AML-193 (cell line): Measurements from ENCODE around the gene MUC6.
"Not testable (repeated sequence)": the region's sequence is repeated elsewhere in the genome, so short reads cannot be mapped to it uniquely, and the experiment has no call there.

Experiments
- DNase-seq, 2 experiments: peaks; one replicate each; lab custom pipeline; 2025; lab: John Stamatoyannopoulos, UW

The MUC6 gene

DNA sequence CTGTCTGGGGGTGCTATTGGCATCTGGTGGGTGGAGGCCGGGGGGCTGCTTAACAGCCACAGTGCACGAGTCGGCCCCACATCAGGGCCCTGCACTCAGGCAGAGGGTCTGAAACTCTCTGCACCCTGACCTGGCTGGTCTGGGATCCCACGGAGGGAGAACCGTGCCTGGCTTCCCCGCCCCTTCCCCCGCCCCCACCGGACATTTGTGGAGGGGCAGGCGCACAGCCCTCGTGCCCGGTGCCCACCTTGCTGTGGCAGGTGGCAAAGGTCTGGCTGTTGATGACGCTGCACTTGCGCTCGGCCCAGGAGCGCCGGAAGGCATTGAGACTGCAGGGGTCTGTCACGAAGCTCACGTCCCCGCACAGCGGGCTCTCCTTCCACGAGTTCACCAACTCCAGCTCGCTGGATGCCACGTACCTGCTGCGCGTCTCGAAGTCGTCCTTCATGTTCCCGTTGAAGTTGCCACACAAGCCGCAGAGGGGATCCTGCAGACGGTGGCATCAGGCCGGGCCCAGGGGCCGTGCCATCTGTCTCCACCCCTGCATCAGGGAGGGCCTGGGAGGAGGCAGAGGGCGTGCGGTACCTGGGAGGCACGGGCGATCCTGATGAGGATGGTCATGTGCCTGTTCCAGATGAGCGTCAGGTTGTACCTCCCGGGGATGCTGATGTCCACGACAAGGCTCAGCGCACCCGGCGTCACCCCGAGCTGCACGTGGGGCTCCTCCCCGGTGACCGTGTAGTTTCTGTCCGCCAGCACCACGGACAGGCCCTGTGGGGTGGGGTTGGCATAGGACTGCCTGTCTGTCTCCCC, 11.7 kb downstream of the MUC6 start:
- no peak for DNase-seq

DNA sequence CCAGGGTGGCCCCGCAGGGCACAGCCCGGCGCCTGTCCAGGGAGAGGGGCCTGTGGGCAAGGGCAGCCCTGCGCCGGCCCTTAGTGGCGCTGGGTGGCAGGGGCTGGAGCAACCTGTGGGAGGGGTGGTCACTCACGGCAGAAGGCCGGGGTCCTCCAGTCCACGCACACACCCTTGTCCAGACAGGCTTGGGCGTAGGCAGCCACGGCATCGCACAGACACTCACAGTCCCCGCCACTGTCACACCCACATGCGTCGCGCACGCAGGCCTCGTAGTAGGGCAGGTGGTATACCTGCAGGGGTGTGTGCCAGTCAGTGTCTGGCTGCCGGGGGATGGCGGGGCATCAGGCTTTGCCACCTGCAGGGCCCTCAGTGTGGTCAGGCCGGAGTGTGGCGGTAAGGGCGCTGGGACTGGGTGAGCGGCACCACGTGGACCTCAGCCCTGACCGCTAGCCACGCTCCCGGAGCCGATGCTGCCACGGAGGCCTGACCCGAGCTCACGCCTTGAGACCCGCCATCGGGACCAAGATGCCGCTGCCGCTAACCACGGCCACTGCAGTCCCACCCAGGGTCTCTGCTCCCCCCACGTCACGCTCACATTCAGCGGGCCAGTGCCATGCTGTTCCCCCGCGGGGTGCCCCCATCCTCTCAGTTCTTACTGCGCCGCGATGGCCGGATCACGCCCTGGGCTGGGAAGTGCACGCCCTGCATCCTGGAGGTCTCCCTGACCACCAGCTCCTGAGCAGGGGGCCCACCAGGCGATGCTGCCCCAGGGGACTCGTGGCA, 12.5 kb downstream of the MUC6 start:
- DNase-seq, result no peak

DNA sequence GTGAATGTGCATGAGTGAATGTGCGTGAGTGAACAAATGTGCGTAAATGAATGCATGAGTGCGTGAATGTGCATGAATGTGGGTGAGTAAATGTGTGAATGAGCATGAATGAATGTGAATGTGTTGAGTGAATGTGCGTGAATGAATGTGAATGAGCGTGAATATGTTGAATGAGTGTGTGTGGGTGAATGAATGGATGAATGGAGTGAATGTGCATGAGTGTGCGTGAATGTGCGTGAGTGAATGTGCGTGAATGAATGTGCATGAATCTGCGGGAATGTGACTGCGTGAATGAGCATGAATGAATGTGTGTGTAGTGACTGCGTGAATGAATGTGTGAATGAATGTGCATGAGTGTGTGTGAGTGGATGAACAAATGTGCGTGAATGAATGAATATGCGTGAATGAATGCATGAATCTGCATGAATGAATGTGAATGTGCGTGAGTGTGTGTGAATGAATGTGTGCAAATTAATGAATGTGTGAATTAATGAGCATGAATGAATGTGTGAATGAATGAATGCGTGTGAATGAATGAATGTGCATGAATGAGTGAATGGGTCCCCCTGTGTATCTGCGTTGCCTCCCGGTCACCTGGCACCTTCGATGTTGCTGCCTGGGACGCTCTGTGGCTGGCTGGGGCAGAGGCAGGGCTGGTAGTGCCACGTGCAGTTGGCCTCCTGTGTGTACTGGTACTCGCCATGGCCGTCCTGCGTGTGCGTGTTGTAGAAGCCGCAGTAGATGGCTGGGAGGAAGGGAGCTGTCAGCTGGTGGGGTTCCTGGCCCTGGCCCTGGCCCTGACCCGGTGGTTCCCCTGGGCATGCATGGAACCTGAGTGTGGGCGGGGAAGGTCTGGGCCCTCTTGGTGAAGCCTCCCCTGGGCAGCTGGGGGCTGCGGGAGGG, 13.4 kb downstream of the MUC6 start:
- no peak for DNase-seq

DNA sequence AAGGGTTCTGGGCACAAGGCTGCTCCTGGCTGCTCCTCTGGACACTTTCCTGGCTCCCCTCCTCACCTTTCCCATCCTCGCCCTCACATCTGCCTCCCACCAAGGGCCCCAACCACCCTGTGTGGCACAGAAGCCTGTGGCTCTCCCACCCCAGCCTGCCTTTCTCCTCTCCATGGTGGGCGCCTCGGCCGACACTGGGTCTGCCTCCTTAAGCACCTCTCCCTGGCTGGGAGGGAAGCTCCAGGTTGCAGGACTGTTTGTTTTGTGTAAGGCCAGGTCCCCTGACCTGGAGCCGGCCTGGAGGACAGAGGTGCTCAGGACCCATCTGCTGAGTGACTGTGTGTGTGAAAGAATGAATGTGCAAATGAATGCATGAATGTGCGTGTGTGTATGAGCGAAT, 14.1 kb downstream of the MUC6 start:
- no peak for DNase-seq

DNA sequence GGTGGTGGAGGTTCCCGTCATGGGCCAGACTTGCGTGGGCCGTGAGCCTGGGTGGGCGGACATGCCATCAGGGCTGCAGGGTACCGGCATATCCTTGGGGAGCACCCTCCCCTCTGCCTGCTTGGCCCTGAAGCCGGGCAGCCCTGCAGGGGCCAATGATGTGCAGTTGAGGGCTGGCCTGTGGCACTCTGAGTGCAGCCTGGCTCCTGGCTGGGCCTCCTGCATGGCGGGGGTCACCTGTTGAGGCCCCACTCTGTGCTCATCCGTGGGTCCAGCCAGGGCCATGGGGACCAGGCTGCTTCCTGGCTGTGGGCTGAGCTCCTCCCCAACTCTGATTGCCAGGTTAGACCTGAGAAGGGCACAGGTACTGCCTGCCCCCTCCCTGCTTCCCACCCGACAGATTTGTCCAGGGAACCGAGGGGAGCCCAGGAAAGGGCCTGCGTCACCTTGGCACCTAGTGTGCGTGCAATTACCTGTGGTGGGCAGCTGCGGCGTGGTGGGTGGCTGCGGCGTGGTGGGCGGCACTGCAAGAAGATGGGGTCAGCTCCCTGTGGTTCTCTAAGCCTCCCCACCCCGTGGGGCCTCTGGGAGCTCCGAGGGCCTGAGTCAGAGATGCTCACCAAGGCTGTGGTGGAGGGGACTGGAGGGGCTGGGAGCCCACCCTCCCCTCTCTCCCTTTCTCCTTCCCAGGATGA, 16.2 kb downstream of the MUC6 start:
- DNase-seq, result no peak

DNA sequence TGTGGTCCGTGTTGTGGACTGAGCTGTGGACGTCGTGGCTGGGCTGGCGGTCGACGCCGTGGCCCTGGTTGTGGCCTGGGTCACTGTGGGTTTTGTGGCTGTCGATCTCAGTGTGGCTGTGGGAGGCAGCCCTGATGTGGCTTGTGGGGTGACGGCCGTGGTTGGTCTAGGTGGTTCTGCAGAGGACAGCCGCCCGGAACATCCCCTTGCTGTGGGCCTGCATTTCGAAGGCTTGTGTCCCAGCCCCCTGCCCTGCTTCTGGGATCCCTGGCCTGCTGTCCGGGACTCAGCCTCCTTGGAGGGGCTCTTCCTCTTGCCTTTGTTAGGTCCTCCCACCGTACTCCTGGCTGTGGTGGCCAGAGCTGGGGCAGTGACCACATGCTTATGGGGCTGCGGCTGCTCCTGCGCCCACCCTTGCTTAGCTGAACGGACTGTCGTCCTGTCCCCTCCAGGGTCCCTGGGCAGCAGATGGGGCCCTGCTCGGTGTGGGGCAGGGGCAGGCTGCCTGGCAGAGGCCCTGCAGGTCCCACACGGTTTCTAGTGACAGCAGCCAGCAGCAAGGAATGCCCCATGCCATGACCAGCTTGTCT, 17.1 kb downstream of the MUC6 start:
- no peak for DNase-seq

DNA sequence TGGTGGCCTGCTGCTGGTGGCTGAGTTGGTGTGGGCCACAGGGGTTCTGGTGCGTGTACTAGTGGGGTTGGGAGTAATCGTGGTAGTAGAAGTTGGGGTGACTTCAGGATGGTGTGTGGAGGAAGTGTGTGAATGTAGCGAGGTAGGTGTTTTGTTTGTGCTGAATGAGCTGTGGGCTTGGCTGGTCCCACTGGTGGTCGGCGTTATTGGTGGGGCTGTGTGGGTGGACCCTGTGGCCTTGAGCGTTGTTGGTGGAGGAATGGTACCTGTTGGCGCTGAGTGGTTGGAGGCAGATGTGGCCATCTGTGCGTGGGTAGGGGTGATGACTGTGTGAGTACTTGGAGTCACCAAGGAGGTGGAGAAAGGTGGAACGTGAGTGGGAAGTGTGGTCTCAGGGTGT, 18.4 kb downstream of the MUC6 start:
- DNase-seq, result no peak

DNA sequence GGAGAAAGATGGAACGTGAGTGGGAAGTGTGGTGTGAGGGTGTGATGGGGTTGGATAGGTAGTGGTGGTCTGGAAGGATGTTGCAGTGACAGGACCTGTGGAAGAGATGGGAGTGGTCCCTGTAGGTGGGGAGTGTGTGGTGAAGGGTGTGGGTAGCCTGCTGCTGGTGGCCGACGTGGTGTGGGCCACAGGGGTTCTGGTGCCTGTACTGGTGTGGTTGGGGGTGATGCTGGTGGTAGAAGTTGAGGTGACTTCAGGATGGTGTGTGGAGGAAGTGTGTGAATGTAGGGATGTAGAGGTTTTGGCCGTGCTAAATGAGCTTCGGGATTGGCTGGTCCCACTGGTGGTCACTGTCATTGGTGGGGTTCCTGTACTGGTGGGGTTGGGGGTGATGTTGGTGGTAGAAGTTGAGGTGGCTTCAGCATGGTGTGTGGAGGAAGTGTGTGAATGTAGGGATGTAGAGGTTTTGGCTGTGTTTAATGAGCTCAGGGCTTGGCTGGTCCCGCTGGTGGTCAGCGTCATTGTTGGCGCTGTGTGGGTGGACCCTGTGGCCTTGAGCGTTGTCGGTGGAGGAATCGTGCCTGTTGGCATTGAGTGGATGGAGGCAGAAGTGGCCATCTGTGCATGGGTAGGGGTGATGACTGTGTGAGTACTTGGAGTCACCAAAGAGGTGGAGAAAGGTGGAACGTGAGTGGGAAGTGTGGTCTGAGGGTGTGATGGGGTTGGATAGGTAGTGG, 19.1 kb downstream of the MUC6 start:
- no peak for DNase-seq

DNA sequence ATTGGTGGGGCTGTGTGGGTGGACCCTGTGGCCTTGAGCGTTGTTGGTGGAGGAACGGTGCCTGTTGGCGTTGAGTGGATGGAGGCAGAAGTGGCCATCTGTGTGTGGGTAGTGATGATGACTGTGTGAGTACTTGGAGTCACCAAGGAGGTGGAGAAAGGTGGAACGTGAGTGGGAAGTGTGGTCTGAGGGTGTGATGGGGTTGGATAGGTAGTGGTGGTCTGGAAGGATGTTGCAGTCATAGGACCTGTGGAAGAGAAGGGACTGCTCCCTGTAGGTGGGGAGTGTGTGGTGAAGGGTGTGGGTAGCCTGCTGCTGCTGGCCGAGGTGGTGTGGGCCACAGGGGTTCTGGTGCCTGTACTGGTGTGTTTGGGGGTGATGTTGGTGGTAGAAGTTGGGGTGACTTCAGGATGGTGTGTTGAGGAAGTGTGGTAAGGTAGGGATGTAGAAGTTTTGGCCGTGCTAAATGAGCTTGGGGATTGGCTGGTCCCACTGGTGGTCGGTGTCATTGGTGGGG, 19.9 kb downstream of the MUC6 start:
- DNase-seq, result not testable (repeated sequence)

DNA sequence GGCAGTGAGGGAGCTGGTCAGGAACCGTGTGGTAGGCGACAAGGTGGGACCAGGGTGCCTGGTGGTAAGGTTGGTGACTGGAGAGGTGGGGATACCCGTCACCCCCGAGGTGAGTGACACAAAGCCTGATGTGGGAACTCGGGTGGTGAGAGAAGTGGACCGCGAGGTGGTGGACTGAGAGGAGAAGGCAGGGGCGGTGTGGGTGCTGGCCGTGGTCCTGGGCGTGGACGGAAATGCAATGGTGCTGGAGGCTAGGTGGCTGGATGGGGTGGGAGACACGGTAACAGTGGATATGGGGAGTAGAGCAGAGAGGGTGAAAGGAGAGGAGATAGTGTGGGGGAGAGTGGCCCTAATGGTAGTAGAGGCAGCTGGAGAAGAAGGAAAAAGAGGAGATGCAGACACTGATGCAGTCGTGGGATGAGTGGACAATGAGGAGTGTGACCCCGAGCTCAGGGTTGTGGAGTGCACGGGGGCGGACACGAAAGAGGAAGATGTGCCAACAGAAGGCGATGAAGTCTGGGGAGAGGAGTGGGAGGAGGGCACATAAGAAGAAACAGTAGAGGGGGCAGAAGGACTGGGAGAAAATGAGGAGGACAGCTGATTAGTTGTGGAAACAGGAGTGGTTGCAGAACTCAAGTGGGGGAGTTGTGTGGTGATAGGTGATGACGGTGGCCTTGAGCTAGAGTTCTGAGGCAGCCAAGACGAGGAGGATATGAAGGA, 20.5 kb downstream of the MUC6 start:
- no peak for DNase-seq

DNA sequence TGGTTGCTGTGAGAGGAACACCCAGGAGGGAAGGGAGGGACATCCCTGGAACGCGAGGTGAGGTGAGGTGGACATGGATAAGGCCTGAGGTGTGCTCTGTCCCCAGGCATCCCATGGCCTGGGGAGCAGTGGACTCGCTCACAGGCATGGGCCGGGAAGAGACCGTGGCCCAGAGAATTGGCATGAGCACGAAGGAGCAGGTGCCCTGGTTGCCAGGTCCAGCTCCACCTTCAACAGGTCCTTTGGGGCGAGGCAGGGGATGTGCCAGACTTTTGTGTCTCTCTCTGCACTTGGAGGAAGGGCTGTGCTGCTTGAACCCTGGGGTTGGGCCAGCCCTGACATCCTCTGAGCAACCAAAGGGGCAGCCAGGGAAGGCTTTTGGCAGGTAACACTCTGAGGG, 21.5 kb downstream of the MUC6 start:
- DNase-seq, result no peak

DNA sequence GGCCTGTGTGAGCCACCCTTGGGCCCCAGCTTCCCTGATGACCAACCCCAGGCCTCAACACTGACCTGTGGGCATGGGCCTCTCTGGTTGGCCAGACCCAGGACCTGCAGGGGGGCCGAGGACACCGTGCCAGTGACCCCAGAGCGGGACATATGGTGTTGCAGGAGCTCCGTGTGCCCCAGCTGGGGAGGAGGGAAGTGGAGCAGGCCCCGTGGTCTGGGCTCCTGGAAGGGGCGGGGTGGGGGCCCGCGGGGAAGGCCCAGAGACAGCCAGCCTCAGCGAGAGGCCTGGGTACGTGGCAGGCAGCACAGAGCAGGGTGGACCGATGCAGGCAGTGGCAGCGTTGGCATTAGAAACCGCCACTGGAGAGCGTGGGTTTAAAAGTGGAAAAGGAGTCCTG, 22.2 kb downstream of the MUC6 start:
- no peak for DNase-seq

DNA sequence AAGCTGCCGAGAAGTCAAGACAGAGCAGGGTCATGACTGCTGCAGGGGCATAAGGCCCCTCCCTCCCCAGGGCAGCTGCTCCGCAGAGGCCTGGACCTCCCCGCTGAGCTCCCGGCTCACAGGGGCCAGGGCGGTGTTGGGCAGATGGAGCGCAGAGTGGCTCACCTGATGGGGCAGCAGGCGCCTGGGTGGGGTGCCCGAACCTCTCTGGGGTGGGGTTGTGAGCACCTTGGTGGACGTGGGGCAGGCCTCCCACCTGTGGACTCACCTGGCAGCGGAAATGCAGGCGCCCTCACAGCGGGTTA, 22.9 kb downstream of the MUC6 start:
- no peak for DNase-seq

DNA sequence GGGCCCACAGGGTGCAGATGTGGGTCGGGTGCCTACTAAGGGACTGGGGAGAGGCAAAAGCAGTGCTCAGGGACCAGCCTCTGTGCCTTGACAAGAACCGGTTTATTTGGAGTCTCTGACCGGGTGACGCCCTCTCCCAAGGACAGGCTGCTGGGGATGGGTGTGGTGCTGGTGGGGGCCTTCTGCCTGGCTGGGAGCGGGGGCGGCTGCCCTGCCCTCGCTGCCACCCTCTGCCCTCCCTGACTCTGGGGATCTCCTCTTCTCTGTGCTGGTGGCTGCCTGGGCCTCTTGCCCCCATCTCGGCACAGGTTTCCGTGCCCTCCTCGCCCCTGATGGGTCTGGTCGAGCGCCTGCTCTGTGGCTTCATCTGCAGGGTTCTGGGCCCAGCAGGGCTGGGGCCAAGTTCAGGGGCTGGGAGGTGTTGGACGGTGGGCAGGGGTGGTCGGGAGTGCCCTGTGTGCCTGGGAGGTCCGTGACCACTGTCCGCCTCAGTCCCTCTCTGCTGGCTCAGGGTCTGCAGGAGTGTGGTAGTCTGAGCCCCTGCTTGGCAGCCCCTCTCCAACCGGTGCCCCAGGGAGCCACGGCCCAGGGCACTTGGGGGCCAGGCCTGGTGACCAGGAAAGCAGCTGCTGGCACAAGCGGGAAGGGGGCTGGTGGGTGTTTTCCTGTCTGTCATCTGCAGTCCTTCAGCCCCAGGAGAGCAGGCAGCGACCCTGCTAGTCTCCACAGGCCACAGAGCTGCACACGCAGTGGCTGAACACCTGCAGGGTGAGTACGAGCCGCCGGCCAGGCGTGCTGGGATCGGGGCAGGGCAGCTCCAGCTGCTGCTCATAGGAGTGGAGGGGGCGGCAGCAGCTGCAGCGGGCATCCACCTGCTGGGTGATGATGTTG, 23.5 kb downstream of the MUC6 start:
- no peak for DNase-seq

DNA sequence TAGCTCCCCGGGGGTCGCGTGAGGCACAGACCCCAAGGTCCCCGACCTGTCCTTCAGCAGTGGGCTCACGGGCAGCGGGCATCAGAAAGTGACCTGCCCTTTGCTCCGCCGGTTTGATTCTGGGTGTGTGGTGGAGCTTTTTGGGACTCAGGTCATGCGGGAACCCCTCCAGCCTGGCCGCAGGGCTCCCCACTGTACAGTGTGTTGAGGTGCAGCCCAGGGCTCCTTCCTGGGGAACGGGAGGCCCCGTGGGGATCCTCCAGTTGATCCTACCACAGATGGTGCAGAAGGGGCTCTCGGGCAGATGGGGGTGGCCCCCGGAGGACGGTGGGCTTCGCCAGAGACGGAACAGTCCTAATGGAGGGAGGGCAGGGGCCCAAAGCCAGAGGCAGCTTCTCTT, 24.2 kb downstream of the MUC6 start:
- no peak for DNase-seq

DNA sequence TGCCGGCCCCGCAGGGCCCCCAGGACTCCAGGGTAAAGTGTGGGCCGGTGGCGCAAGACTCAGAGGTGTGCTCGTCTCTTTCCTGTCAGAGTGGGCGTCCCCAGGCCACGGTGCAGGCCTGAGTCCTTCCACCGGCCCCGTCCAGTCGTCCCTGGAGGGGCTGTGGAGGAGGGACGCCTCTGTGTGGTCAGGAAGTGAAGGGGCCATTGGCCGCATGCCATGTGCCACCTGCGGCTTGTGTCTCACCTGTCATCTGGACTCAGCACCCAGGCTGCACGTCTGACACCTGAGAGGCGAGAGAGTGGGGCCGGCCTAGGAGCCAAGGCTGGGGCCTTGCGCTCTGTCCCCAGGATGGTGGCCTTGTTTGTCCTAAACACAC, 25.2 kb downstream of the MUC6 start:
- DNase-seq, result no peak

DNA sequence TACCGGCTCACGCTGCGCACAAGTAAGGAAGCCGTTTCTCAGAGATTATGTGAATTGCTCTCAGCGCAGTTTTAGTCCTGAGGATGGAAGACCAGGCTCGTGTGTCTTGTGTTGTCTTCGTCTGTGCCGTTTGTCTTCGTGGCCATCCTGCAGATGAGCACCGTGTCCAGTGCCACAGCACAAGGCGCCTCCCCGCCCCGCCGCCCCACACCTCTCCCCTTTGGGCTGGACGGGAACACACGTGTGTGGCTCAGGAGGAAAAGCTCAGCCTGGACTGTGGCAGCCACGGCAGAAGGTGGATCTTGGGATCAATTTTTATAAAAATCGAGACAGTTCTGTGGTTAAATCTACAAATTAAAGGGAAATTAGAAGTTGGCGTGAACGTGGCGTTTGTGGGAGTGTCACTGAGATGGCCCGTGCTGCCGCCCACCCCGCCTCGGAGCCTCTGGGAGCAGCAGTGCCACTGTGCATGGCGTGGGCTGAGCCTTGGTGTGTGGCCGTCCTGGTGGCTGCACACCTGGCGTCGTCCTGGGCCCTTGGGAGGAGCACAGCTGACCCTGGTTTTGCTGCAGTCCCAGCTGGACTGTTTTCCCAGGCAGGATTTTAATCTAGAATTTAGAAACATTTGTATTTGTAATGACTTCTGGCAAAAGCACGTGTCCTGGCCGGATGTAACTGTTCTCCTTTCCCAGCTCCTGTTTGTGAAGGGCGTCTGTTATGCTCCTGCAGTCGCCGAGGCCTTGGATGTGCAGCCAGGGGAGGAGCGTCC, 25.8 kb downstream of the MUC6 start:
- DNase-seq, result no peak

DNA sequence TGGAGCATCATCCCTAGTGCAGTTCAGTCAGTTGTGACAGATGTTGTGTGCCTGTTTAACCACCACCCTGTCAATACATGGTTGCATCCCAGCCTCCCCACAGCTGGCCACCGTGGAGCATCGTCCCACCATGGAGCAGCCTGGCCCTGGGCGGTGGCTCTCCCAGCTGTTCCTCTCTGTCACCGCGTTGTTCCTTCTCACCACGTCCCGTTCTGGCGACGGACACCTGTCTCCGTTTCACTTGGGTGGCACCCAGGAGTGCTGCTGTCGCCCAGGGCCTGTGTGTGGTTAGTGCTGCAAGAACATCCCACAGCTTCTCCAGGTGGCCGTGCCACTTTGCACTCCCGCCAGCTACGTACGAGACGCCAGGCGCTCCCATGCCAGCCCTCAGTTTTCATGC, 26.5 kb downstream of the MUC6 start:
- no peak for DNase-seq
